ENCODE data around the gene TRDMT1. TPM values are rescaled to one million over a fixed set of nuclear protein-coding genes. Genes with fewer than 3 reads are reported as not detected.

TRDMT1 gene
- total and polyA plus RNA-seq, 2 experiments from 2014 or later = 3.5 to 4.2 TPM

DNA sequence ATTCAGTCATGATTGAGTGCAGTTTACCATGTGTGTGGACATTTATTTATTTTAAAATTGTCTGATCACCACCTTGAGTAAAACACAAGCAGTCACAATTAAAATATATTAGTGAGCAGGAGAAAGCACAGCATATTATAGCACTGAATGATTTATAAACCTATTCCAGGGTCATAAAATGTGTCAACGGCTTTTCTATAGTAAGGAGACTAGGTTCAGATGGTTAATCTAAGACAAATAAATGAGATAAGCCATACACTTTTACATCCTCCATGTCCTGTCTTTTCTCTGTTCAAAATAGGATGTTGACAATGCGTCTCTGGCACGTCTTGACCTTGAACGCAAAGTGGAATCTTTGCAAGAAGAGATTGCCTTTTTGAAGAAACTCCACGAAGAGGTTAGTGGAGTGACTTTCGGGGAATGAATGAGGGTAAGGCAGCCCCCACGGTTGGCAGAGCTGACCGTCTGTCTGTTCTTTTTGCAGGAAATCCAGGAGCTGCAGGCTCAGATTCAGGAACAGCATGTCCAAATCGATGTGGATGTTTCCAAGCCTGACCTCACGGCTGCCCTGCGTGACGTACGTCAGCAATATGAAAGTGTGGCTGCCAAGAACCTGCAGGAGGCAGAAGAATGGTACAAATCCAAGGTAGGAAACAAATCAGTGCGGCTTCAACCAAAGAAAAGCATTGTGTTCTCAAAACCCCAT lies 32.0 kb upstream of the TRDMT1 start:
- no peaks in the 10 kb centered on the region for H3K27me3 ChIP-seq
- WGBS (ENCODE audit: low lambda C conversion rate, missing lambda C conversion rate) = 80% methylated on average over 14 of the region's 14 CpGs
- H3K4me1 ChIP-seq (ENCODE audit: insufficient read depth) = peaks cover 18% of the 10 kb centered on the region
- peaks cover 3% of the 10 kb centered on the region for H3K36me3 ChIP-seq (replicated peaks; ENCODE audit: insufficient read depth, low read depth)
- DNase-seq (ENCODE audit: low spot score) = no peak
- H3K4me2 ChIP-seq = peak overlapping the region; percentile 85
- H3K79me2 ChIP-seq = peaks cover 36% of the 10 kb centered on the region
- no peaks in the 10 kb centered on the region for H3K9me2 ChIP-seq (replicated peaks; ENCODE audit: insufficient read depth)
- no peak overlapping the region for H2AFZ ChIP-seq
- H3K27ac ChIP-seq = peak overlapping the region; percentile 5
- H3K9me3 ChIP-seq (ENCODE audit: low read depth) = no peaks in the 10 kb centered on the region
- H4K20me1 ChIP-seq (ENCODE audit: insufficient read depth, poor library complexity, severe bottlenecking) = peaks cover 53% of the 10 kb centered on the region
- no peak overlapping the region for H3K4me3 ChIP-seq
- TF ChIP-seq EZH2 (IDR thresholded peaks at IDR 0.05; ENCODE audit: borderline replicate concordance) (no peak), CTCF (IDR thresholded peaks at IDR 0.05; ENCODE audit: poor library complexity) (no peak), EZH2phosphoT487 (IDR thresholded peaks at IDR 0.05; ENCODE audit: low read depth, severe bottlenecking, unreplicated experiment) (no peak)

GRCh38 chr10:17232276-17232960 lies 30.9 kb upstream of the TRDMT1 start:
- peaks cover 8% of the 10 kb centered on the region for H3K27me3 ChIP-seq
- H3K9me2 ChIP-seq (replicated peaks; ENCODE audit: insufficient read depth) = no peaks in the 10 kb centered on the region
- H3K36me3 ChIP-seq (replicated peaks; ENCODE audit: insufficient read depth, low read depth) = peaks cover 3% of the 10 kb centered on the region
- peak overlapping the region; percentile 99 for H3K27ac ChIP-seq
- peak overlapping the region; percentile 75 for H3K4me3 ChIP-seq
- H2AFZ ChIP-seq = no peak overlapping the region
- TF ChIP-seq EZH2 (IDR thresholded peaks at IDR 0.05; ENCODE audit: borderline replicate concordance) (no peak), CTCF (IDR thresholded peaks at IDR 0.05; ENCODE audit: poor library complexity) (no peak), EZH2phosphoT487 (IDR thresholded peaks at IDR 0.05; ENCODE audit: low read depth, severe bottlenecking, unreplicated experiment) (no peak)
- no peak for DNase-seq (ENCODE audit: low spot score)
- H3K9me3 ChIP-seq (ENCODE audit: low read depth) = no peaks in the 10 kb centered on the region
- WGBS (ENCODE audit: low lambda C conversion rate, missing lambda C conversion rate) = 75% methylated on average over 3 of the region's 3 CpGs
- peak overlapping the region; percentile 85 for H3K4me2 ChIP-seq
- peaks cover 36% of the 10 kb centered on the region for H3K79me2 ChIP-seq
- peaks cover 26% of the 10 kb centered on the region for H3K4me1 ChIP-seq (ENCODE audit: insufficient read depth)
- H4K20me1 ChIP-seq (ENCODE audit: insufficient read depth, poor library complexity, severe bottlenecking) = peaks cover 51% of the 10 kb centered on the region

DNA sequence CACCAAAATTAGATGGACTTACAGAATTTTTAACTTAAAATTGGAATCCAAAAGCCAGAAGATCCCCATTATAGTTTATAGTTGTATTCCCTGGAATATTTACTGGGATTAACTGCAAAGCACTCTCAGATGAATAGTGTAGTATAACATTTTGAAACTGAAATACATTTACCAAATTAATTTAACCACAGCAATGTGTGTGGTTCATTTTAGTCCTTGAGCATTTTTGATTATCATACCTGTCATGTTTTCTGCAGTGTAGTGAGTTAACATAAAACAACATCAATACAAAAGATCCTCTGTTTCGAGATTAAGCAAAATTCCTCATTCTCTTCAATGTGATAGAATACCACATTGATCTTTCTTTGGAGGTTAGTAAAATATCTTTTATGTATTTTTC lies 30.3 kb upstream of the TRDMT1 start:
- H2AFZ ChIP-seq = no peak overlapping the region
- H3K4me3 ChIP-seq = peak overlapping the region; percentile 75
- no peaks in the 10 kb centered on the region for H3K9me3 ChIP-seq (ENCODE audit: low read depth)
- WGBS (ENCODE audit: low lambda C conversion rate, missing lambda C conversion rate) = 83% methylated on average over 1 of the region's 1 CpG
- peak overlapping the region; percentile 99 for H3K27ac ChIP-seq
- H3K4me1 ChIP-seq (ENCODE audit: insufficient read depth) = peaks cover 31% of the 10 kb centered on the region
- DNase-seq (ENCODE audit: low spot score) = no peak
- peaks cover 48% of the 10 kb centered on the region for H4K20me1 ChIP-seq (ENCODE audit: insufficient read depth, poor library complexity, severe bottlenecking)
- no peaks in the 10 kb centered on the region for H3K9me2 ChIP-seq (replicated peaks; ENCODE audit: insufficient read depth)
- TF ChIP-seq CTCF (IDR thresholded peaks at IDR 0.05; ENCODE audit: poor library complexity) = no peak
- TF ChIP-seq EZH2 (IDR thresholded peaks at IDR 0.05; ENCODE audit: borderline replicate concordance) = no peak
- no peak for TF ChIP-seq EZH2phosphoT487 (IDR thresholded peaks at IDR 0.05; ENCODE audit: low read depth, severe bottlenecking, unreplicated experiment)
- peak overlapping the region; percentile 85 for H3K4me2 ChIP-seq
- H3K36me3 ChIP-seq (replicated peaks; ENCODE audit: insufficient read depth, low read depth) = peaks cover 3% of the 10 kb centered on the region
- peaks cover 36% of the 10 kb centered on the region for H3K79me2 ChIP-seq
- peaks cover 13% of the 10 kb centered on the region for H3K27me3 ChIP-seq
